SK-N-SH (cell line): Measurements from ENCODE around the gene SCAANT1. TPM values are rescaled to one million over a fixed set of nuclear protein-coding genes. Genes with fewer than 3 reads are reported as not detected.

Source experiments
- CTCF ChIA-PET: fragments of 300-600, 350-600 bp; formaldehyde crosslinking; extraction: SDS; loops from one replicate; lab custom pipeline; 2021; lab: Yijun Ruan, JAX
- POLR2A ChIA-PET: fragments of 350-600 bp; sonication (Branson Sonifier 250); formaldehyde crosslinking; extraction: SDS; loops from one replicate; lab custom pipeline; 2020; ENCODE audit warnings: antibody characterized with exemption, inconsistent platforms; lab: Yijun Ruan, JAX
- DNase-seq: peaks from one replicate; pipeline ENCODE4 v3.0.0; 2012
- H2AFZ ChIP-seq: fragments of 200-600 bp; sonication (generic); 2 replicates; pipeline ENCODE4 v1.8.1; 2016; ENCODE audit warnings: antibody characterized with exemption, mild to moderate bottlenecking, low read depth
- H3F3A ChIP-seq: fragments of 200-600 bp; sonication (generic); replicated peaks from 2 replicates; pipeline ENCODE3; 2016; ENCODE audit warnings: antibody characterized with exemption, mild to moderate bottlenecking; ENCODE audit not compliant: insufficient read depth
- H3K27ac ChIP-seq, 2 experiments: fragments of 200-500 bp in 1 of 2; fragments of 200-600 bp in 1 of 2; sonication (Bioruptor generic) in 1 of 2; sonication (generic), shearing (Covaris generic) in 1 of 2; 2 replicates each; pipeline versions ENCODE4 v1.5.1 to v1.6.1; 2014 to 2016; ENCODE audit warnings: low read depth in 2 of 2, inconsistent platforms in 1 of 2, low read length in 1 of 2, mild to moderate bottlenecking in 1 of 2, mixed read lengths in 1 of 2
- H3K27me3 ChIP-seq: fragments of 200-600 bp; sonication (generic), shearing (Covaris generic); 2 replicates; pipeline ENCODE4 v1.6.1; 2016; ENCODE audit warnings: mixed run types; ENCODE audit not compliant: insufficient read depth
- H3K36me3 ChIP-seq, 2 experiments: fragments of 200-500 bp in 1 of 2; fragments of 200-600 bp in 1 of 2; sonication (Bioruptor generic) in 1 of 2; sonication (generic) in 1 of 2; replicated peaks in 1 of 2; 2 replicates each; pipeline versions ENCODE3 to v1.5.1; 2014 to 2016; ENCODE audit warnings: low read length in 1 of 2, mild to moderate bottlenecking in 1 of 2; ENCODE audit not compliant: insufficient read depth in 2 of 2, control insufficient read depth in 1 of 2
- H3K4me1 ChIP-seq, 2 experiments: fragments of 200-500 bp in 1 of 2; fragments of 200-600 bp in 1 of 2; sonication (Bioruptor generic) in 1 of 2; sonication (generic), shearing (Covaris generic) in 1 of 2; 2 replicates each; pipeline versions ENCODE4 v1.5.1 to v1.6.1; 2014 to 2016; ENCODE audit warnings: low read depth in 1 of 2, low read length in 1 of 2, mixed run types in 1 of 2; ENCODE audit not compliant: insufficient read depth in 2 of 2, control insufficient read depth in 1 of 2
- H3K4me2 ChIP-seq: fragments of 200-600 bp; sonication (generic), shearing (Covaris generic); 2 replicates; pipeline ENCODE4 v1.6.1; 2017; ENCODE audit warnings: mixed run types
- H3K4me3 ChIP-seq, 2 experiments: fragments of 200-500 bp in 1 of 2; fragments of 200-600 bp in 1 of 2; sonication (Bioruptor generic) in 1 of 2; sonication (generic), shearing (Covaris generic) in 1 of 2; 2 replicates each; pipeline versions ENCODE4 v1.5.1 to v1.8.1; 2014 to 2016; ENCODE audit warnings: low read depth in 2 of 2, inconsistent platforms in 1 of 2, low read length in 1 of 2, mild to moderate bottlenecking in 1 of 2, mixed read lengths in 1 of 2, moderate library complexity in 1 of 2
- H3K79me2 ChIP-seq: fragments of 200-600 bp; sonication (generic); 2 replicates; pipeline ENCODE4 v1.8.1; 2017; ENCODE audit warnings: mild to moderate bottlenecking; ENCODE audit not compliant: insufficient read depth
- H3K9ac ChIP-seq: fragments of 200-600 bp; sonication (generic); 2 replicates; pipeline ENCODE4 v1.6.1; 2017; ENCODE audit warnings: mixed run types
- H3K9me2 ChIP-seq: fragments of 200-600 bp; sonication (generic); 2 replicates; pipeline ENCODE4 v1.6.1; 2017; ENCODE audit warnings: mixed run types
- H3K9me3 ChIP-seq: fragments of 200-600 bp; sonication (generic); 2 replicates; pipeline ENCODE4 v1.6.1; 2017; ENCODE audit warnings: mixed run types, mild to moderate bottlenecking, moderate library complexity
- H4K20me1 ChIP-seq: fragments of 200-600 bp; sonication (generic); 2 replicates; pipeline ENCODE4 v1.6.1; 2017; ENCODE audit warnings: mild to moderate bottlenecking, mixed run types; ENCODE audit not compliant: insufficient read depth
- CHD2 ChIP-seq: fragments of 150-350 bp; IDR thresholded peaks from 2 replicates; pipeline ENCODE4 v1.6.1; 2018; ENCODE audit warnings: low read length; ENCODE audit not compliant: partially characterized antibody
- EP300 ChIP-seq, 2 experiments: IDR thresholded peaks; 2 replicates each; pipeline versions ENCODE4 v1.4.0 to v1.6.1; 2012; ENCODE audit warnings: borderline replicate concordance in 1 of 2, low read depth in 1 of 2, low read length in 1 of 2
- FOXJ3 ChIP-seq: sonication (generic); formaldehyde crosslinking; IDR thresholded peaks from 2 replicates; pipeline ENCODE4 v1.5.1; 2020; ENCODE audit warnings: mild to moderate bottlenecking, missing genetic modification reagents
- FOXM1 ChIP-seq: IDR thresholded peaks from 2 replicates; pipeline ENCODE4 v1.4.0; 2012; ENCODE audit warnings: low read depth, mild to moderate bottlenecking
- MEF2A ChIP-seq: IDR thresholded peaks from 2 replicates; pipeline ENCODE4 v1.4.0; 2012; ENCODE audit warnings: low read depth, borderline replicate concordance
- NFIC ChIP-seq: IDR thresholded peaks from 2 replicates; pipeline ENCODE4 v1.4.0; 2012; ENCODE audit warnings: borderline replicate concordance
- RCOR1 ChIP-seq: fragments of 150-350 bp; IDR thresholded peaks from 2 replicates; pipeline ENCODE4 v1.6.1; 2017; ENCODE audit warnings: antibody characterized with exemption, low read length
- RFX5 ChIP-seq: IDR thresholded peaks from 2 replicates; pipeline ENCODE4 v1.6.1; 2012; ENCODE audit warnings: mild to moderate bottlenecking, improper control_type of control experiment, low read length
- TAF1 ChIP-seq: IDR thresholded peaks from 2 replicates; pipeline ENCODE4 v1.6.1; 2012; ENCODE audit warnings: low read depth, mild to moderate bottlenecking, low read length, moderate library complexity, borderline replicate concordance
- WGBS: methylation state at CpG from one replicate; pipeline ENCODE4 v1.1.6; 2017; ENCODE audit warnings: low lambda C conversion rate; 5-methylcytosine and 5-hydroxymethylcytosine counted together
- polyA plus RNA-seq, 3 experiments: library from polyadenylated mRNA; depleted of rRNA; stranded (reverse); fragments of >200 nt; gene quantifications; 2 replicates each; pipeline ENCODE4 v1.2.3, GENCODE V29; 2012
- TF ChIP-seq, protein P1 (sequence below): IDR thresholded peaks from 2 replicates; pipeline ENCODE4 v1.4.0; 2012; ENCODE audit warnings: low read depth, borderline replicate concordance
- TF ChIP-seq, protein P2 (sequence below): IDR thresholded peaks from 2 replicates; pipeline ENCODE4; 2012
- TF ChIP-seq, protein P3 (sequence below): fragments of 150-350 bp; IDR thresholded peaks from 2 replicates; pipeline ENCODE4 v1.6.1; 2017; ENCODE audit warnings: antibody characterized with exemption, low read length, low read depth, borderline replicate concordance
- TF ChIP-seq, protein P4 (sequence below): IDR thresholded peaks from 2 replicates; pipeline ENCODE4 v1.6.1; 2012; ENCODE audit warnings: mild to moderate bottlenecking, low read depth, low read length, moderate library complexity

The SCAANT1 gene
- polyA plus RNA-seq, 1 of the 3 experiments (the other 2 are of a cell fraction): not detected

DNA sequence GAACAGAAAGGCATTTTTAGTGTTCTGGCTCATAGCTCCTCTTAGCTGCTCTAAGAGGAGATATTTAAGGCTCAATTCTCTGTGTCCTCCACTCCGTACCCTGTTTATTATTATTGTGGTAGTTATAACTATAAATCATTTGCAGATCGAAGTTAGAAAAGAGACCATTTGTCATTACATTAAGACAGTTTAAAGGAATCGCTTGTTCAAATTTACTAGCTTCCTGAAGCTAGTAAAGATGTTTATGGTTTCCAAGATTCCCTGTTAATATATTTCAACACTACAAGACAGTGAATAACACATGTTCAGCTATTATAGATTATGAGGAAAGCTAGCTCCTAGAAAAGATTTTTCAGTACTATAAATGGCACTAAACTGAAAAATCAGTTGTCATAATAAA lies 35.9 kb downstream of the SCAANT1 start:
- H2AFZ ChIP-seq: no peak overlapping the region
- POLR2A ChIA-PET: no interaction called here
- H3F3A ChIP-seq: peaks cover 9% of the 10 kb centered on the region
- H3K9me2 ChIP-seq: no peaks in the 10 kb centered on the region
- no peaks in the 10 kb centered on the region for H3K36me3 ChIP-seq
- no peaks in the 10 kb centered on the region for H3K9me3 ChIP-seq
- H3K27me3 ChIP-seq: no peaks in the 10 kb centered on the region
- DNase-seq: no peak
- H3K27ac ChIP-seq: no peak overlapping the region
- no peak overlapping the region for H3K4me2 ChIP-seq
- H3K79me2 ChIP-seq: peaks cover 91% of the 10 kb centered on the region
- CTCF ChIA-PET: interaction anchor here (0.7 to 1.6 kb wide), 4 partner anchors 19 to 528 kb away, joined by 3 to 4 read pairs (median 3); partner anchors contain the start of gene C3orf49
- WGBS: 89% methylated on average over 3 of the region's 3 CpGs
- TF ChIP-seq, protein P1, sequence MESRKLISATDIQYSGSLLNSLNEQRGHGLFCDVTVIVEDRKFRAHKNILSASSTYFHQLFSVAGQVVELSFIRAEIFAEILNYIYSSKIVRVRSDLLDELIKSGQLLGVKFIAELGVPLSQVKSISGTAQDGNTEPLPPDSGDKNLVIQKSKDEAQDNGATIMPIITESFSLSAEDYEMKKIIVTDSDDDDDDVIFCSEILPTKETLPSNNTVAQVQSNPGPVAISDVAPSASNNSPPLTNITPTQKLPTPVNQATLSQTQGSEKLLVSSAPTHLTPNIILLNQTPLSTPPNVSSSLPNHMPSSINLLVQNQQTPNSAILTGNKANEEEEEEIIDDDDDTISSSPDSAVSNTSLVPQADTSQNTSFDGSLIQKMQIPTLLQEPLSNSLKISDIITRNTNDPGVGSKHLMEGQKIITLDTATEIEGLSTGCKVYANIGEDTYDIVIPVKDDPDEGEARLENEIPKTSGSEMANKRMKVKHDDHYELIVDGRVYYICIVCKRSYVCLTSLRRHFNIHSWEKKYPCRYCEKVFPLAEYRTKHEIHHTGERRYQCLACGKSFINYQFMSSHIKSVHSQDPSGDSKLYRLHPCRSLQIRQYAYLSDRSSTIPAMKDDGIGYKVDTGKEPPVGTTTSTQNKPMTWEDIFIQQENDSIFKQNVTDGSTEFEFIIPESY: no peak
- TF ChIP-seq, protein P2, sequence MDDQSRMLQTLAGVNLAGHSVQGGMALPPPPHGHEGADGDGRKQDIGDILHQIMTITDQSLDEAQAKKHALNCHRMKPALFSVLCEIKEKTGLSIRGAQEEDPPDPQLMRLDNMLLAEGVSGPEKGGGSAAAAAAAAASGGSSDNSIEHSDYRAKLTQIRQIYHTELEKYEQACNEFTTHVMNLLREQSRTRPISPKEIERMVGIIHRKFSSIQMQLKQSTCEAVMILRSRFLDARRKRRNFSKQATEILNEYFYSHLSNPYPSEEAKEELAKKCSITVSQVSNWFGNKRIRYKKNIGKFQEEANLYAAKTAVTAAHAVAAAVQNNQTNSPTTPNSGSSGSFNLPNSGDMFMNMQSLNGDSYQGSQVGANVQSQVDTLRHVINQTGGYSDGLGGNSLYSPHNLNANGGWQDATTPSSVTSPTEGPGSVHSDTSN: no peak
- TF ChIP-seq MEF2A (no peak), FOXM1 (no peak), NFIC (no peak), FOXJ3 (CRISPR knock-in tag) (no peak), RCOR1 (no peak), TAF1 (no peak), RFX5 (no peak), CHD2 (no peak), EP300 (IDR thresholded peaks at IDR 0.05; ENCODE audit: borderline replicate concordance in 1 of 2, low read depth in 1 of 2, low read length in 1 of 2) (no peak)
- TF ChIP-seq, protein P3, sequence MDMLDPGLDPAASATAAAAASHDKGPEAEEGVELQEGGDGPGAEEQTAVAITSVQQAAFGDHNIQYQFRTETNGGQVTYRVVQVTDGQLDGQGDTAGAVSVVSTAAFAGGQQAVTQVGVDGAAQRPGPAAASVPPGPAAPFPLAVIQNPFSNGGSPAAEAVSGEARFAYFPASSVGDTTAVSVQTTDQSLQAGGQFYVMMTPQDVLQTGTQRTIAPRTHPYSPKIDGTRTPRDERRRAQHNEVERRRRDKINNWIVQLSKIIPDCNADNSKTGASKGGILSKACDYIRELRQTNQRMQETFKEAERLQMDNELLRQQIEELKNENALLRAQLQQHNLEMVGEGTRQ: no peak
- TF ChIP-seq, protein P4, sequence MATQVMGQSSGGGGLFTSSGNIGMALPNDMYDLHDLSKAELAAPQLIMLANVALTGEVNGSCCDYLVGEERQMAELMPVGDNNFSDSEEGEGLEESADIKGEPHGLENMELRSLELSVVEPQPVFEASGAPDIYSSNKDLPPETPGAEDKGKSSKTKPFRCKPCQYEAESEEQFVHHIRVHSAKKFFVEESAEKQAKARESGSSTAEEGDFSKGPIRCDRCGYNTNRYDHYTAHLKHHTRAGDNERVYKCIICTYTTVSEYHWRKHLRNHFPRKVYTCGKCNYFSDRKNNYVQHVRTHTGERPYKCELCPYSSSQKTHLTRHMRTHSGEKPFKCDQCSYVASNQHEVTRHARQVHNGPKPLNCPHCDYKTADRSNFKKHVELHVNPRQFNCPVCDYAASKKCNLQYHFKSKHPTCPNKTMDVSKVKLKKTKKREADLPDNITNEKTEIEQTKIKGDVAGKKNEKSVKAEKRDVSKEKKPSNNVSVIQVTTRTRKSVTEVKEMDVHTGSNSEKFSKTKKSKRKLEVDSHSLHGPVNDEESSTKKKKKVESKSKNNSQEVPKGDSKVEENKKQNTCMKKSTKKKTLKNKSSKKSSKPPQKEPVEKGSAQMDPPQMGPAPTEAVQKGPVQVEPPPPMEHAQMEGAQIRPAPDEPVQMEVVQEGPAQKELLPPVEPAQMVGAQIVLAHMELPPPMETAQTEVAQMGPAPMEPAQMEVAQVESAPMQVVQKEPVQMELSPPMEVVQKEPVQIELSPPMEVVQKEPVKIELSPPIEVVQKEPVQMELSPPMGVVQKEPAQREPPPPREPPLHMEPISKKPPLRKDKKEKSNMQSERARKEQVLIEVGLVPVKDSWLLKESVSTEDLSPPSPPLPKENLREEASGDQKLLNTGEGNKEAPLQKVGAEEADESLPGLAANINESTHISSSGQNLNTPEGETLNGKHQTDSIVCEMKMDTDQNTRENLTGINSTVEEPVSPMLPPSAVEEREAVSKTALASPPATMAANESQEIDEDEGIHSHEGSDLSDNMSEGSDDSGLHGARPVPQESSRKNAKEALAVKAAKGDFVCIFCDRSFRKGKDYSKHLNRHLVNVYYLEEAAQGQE: no peak
- peaks cover 26 to 29% of the 10 kb centered on the region in 2 experiments for H3K4me1 ChIP-seq
- H4K20me1 ChIP-seq: peaks cover 82% of the 10 kb centered on the region
- H3K9ac ChIP-seq: no peak overlapping the region
- no peak overlapping the region for H3K4me3 ChIP-seq
